Keratinocyte (primary cell): Measurements from ENCODE around the gene LILRB1.

Experiments
- EZH2 ChIP-seq: IDR thresholded peaks from one replicate; pipeline ENCODE4 v1.6.1; 2012; ENCODE audit warnings: inconsistent platforms, mild to moderate bottlenecking, low read length, moderate library complexity
- TF ChIP-seq, protein P1 (sequence below), 3 experiments: IDR thresholded peaks in 1 of 3; conservative IDR thresholded peaks in 1 of 3; optimal IDR thresholded peaks in 1 of 3; 2 replicates in 2 of 3; 3 replicates in 1 of 3; pipeline versions ENCODE3 to v1.5.1; 2011; ENCODE audit warnings: low read length in 3 of 3, mild to moderate bottlenecking in 3 of 3, moderate library complexity in 2 of 3, control low read depth in 1 of 3, inconsistent platforms in 1 of 3; ENCODE audit not compliant: insufficient read depth in 2 of 3; ENCODE audit errors: extremely low read depth in 1 of 3

DNA sequence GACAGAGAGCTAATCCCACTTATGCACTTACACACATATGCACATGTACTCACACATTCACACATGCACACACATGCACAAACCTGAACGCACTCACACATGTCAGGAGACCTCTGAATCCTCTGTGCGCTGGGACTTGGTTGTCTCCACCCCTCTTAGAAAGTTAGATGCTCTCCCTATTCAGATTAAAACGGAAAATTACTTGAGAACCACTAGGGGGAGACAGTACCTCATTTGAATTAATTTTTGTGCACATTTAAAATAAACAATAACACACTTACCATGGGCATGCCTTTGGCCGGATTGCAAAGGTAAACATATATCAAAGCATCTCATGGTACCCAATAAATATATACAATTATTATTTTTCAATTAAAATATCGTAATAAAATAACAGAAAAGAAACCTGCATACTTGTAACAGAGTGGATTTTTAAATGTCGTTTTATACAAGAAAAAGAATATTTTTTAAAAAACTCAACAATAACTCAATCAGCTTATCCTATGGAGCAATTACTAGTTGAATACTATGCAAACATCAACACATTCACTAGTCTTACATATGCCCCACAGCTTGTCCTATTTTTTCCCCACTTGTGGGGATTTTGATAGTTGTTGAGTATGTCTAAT, 23.0 kb downstream of the LILRB1 start:
- TF ChIP-seq, protein P1, sequence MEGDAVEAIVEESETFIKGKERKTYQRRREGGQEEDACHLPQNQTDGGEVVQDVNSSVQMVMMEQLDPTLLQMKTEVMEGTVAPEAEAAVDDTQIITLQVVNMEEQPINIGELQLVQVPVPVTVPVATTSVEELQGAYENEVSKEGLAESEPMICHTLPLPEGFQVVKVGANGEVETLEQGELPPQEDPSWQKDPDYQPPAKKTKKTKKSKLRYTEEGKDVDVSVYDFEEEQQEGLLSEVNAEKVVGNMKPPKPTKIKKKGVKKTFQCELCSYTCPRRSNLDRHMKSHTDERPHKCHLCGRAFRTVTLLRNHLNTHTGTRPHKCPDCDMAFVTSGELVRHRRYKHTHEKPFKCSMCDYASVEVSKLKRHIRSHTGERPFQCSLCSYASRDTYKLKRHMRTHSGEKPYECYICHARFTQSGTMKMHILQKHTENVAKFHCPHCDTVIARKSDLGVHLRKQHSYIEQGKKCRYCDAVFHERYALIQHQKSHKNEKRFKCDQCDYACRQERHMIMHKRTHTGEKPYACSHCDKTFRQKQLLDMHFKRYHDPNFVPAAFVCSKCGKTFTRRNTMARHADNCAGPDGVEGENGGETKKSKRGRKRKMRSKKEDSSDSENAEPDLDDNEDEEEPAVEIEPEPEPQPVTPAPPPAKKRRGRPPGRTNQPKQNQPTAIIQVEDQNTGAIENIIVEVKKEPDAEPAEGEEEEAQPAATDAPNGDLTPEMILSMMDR (optimal IDR thresholded peaks at IDR 0.05 in 1 of 3, IDR thresholded peaks at IDR 0.05 in 1 of 3, conservative IDR thresholded peaks at IDR 0.05 in 1 of 3; ENCODE audit: extremely low read depth in 1 of 3, insufficient read depth in 2 of 3, low read length in 3 of 3), result peak in 1 of 3 experiments; percentile 1
- TF ChIP-seq EZH2, result no peak
